ENCODE measurements around the gene ROCK2. TPM values are rescaled to one million over a fixed set of nuclear protein-coding genes. Genes with fewer than 3 reads are reported as not detected.

Gene ROCK2
- total and polyA plus RNA-seq, 2 of the 13 experiments (the other 11 are each of a cell fraction or from before 2014, with no cell fraction given) = 38.1 to 119 TPM

GRCh38 chr2:11343650-11344341 lies 640 bp downstream of the ROCK2 start (continued):
- TF ChIP-seq ZNF687 (CRISPR knock-in tag; IDR thresholded peaks at IDR 0.05) (peak; percentile 95), HDAC1 (CRISPR knock-in tag; IDR thresholded peaks at IDR 0.05) (peak; percentile 81), MTA1 (CRISPR knock-in tag; IDR thresholded peaks at IDR 0.05; ENCODE audit: borderline replicate concordance) (peak; percentile 94), ZNF800 (CRISPR knock-in tag; IDR thresholded peaks at IDR 0.05) (peak; percentile 48; the same call in 1 of the 2 replicates), GABPB1 (CRISPR knock-in tag; IDR thresholded peaks at IDR 0.05) (peak; percentile 91), HMG20A (CRISPR knock-in tag; IDR thresholded peaks at IDR 0.05; ENCODE audit: borderline replicate concordance) (peak; percentile 60; the same call in 1 of the 2 replicates), TFDP1 (CRISPR knock-in tag; IDR thresholded peaks at IDR 0.05; ENCODE audit: borderline replicate concordance) (peak; percentile 53), REPIN1 (CRISPR knock-in tag; IDR thresholded peaks at IDR 0.05; ENCODE audit: borderline replicate concordance, low read depth) (peak; percentile 60; the same call in 1 of the 2 replicates), HES4 (CRISPR knock-in tag; IDR thresholded peaks at IDR 0.05; ENCODE audit: borderline replicate concordance) (peak; percentile 95), ZFP36L1 (CRISPR knock-in tag; IDR thresholded peaks at IDR 0.05) (no peak), MAF1 (CRISPR knock-in tag; IDR thresholded peaks at IDR 0.05; ENCODE audit: borderline replicate concordance) (peak; percentile 67; the same call in 1 of the 2 replicates), ATF1 (CRISPR knock-in tag; IDR thresholded peaks at IDR 0.05) (no peak), ZNF563 (CRISPR knock-in tag; IDR thresholded peaks at IDR 0.05) (peak; percentile 91), ARID4A (CRISPR knock-in tag; IDR thresholded peaks at IDR 0.05; ENCODE audit: borderline replicate concordance) (peak; percentile 89; the same call in 1 of the 2 replicates), ZNF138 (CRISPR knock-in tag; IDR thresholded peaks at IDR 0.05; ENCODE audit: low read depth) (peak; percentile 43; the same call in 1 of the 2 replicates), FOXP1 (IDR thresholded peaks at IDR 0.05) (no peak), FOXP1 (CRISPR knock-in tag; IDR thresholded peaks at IDR 0.05) (peak; percentile 28; the same call in 1 of the 2 replicates)

Data from HepG2 (cell line).